Astrocyte of the spinal cord (primary cell): ENCODE measurements around the gene PCDHB6.
A peak's percentile ranks its signal among the peaks of the same experiment; 100 is the strongest.
"Not testable (repeated sequence)": the region's sequence is repeated elsewhere in the genome, so short reads cannot be mapped to it uniquely, and the experiment has no call there.

Experiments
- DNase-seq: peaks from one replicate; pipeline ENCODE4 v3.0.0; 2011; ENCODE audit warnings: low read depth, low spot score
- H3K4me3 ChIP-seq: 2 replicates; pipeline ENCODE4 v1.5.1; 2011; ENCODE audit warnings: low read depth, mild to moderate bottlenecking, low read length, moderate library complexity
- in situ Hi-C: cut with HindIII; loops from 2 replicates; pipeline ENCODE4 v1.10.0; 2017; ENCODE audit warnings: low sequenced_read_pairs
- TF ChIP-seq, protein P1 (sequence below): IDR thresholded peaks from 2 replicates; pipeline ENCODE4 v1.5.1; 2012; ENCODE audit warnings: low read depth, mild to moderate bottlenecking, low read length, inconsistent platforms

PCDHB6 gene

DNA sequence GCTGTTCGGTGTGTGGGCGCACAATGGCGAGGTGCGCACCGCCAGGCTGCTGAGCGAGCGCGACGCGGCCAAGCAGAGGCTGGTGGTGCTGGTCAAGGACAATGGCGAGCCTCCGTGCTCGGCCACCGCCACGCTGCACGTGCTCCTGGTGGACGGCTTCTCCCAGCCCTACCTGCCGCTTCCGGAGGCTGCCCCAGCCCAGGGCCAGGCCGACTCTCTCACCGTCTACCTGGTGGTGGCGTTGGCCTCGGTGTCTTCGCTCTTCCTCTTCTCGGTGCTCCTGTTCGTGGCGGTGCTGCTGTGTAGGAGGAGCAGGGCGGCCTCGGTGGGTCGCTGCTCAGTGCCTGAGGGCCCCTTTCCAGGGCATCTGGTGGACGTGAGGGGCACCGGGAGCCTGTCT, 30.0 kb downstream of the PCDHB6 start:
- in situ Hi-C loops, H3K4me3 ChIP-seq, DNase-seq: not testable (repeated sequence)

DNA sequence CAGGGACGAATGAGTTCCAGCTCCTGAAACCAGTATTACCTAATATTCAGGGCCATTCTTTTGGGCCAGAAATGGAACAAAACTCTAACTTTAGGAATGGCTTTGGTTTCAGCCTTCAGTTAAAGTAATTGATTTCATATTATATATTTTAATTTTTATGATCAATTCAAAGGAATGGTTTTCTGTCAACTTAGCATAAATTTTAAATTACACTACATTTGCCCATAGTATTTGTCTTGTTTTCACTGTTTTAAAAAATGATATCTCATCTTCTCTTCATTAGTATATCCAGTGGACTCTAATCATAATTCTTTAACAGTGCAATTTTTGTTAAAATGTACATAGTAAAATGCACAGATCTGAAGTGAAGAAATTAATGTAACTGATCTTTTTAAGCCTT, 30.5 kb downstream of the PCDHB6 start:
- no peak for DNase-seq
- H3K4me3 ChIP-seq = no peak overlapping the region
- TF ChIP-seq, protein P1, sequence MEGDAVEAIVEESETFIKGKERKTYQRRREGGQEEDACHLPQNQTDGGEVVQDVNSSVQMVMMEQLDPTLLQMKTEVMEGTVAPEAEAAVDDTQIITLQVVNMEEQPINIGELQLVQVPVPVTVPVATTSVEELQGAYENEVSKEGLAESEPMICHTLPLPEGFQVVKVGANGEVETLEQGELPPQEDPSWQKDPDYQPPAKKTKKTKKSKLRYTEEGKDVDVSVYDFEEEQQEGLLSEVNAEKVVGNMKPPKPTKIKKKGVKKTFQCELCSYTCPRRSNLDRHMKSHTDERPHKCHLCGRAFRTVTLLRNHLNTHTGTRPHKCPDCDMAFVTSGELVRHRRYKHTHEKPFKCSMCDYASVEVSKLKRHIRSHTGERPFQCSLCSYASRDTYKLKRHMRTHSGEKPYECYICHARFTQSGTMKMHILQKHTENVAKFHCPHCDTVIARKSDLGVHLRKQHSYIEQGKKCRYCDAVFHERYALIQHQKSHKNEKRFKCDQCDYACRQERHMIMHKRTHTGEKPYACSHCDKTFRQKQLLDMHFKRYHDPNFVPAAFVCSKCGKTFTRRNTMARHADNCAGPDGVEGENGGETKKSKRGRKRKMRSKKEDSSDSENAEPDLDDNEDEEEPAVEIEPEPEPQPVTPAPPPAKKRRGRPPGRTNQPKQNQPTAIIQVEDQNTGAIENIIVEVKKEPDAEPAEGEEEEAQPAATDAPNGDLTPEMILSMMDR = no peak
- in situ Hi-C loops = no loop called here

DNA sequence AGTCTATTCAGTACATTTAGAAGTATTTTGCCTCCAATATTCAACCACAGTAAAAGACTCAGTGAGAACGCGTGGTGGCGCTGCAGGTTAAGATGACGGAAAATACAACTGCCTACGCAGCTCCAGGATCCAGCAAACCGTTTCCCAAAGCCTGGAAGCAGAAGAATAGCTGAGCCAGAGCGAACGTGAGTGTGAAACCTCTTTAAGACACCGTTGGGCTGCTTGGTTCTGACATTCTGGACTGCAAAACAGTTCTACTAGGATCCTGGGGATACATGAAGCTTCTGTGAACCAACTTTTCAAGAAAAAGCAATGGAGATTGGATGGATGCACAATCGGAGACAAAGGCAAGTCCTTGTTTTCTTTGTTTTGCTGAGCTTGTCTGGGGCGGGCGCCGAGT, 32.4 kb downstream of the PCDHB6 start, which contains the start of gene PCDHB16:
TSS of gene PCDHB16 (plus strand) at position 140 of the 400 bp plus-strand sequence. CDS start at position 313, 173 bp downstream.
- in situ Hi-C loops = no loop called here
- TF ChIP-seq, protein P1 = no peak
- no peak for DNase-seq
- H3K4me3 ChIP-seq = no peak within 1 kb of the TSS

DNA sequence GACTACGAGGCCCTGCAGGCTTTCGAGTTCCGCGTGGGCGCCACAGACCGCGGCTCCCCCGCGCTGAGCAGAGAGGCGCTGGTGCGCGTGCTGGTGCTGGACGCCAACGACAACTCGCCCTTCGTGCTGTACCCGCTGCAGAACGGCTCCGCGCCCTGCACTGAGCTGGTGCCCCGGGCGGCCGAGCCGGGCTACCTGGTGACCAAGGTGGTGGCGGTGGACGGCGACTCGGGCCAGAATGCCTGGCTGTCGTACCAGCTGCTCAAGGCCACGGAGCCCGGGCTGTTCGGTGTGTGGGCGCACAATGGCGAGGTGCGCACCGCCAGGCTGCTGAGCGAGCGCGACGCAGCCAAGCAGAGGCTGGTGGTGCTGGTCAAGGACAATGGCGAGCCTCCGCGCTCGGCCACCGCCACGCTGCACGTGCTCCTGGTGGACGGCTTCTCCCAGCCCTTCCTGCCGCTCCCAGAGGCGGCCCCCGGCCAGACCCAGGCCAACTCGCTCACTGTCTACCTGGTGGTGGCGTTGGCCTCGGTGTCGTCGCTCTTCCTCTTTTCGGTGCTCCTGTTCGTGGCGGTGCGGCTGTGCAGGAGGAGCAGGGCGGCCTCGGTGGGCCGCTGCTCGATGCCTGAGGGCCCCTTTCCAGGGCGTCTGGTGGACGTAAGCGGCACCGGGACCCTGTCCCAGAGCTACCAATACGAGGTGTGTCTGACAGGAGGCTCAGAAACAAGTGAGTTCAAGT, 34.4 kb downstream of the PCDHB6 start:
- DNase-seq, H3K4me3 ChIP-seq, in situ Hi-C loops: not testable (repeated sequence)

DNA sequence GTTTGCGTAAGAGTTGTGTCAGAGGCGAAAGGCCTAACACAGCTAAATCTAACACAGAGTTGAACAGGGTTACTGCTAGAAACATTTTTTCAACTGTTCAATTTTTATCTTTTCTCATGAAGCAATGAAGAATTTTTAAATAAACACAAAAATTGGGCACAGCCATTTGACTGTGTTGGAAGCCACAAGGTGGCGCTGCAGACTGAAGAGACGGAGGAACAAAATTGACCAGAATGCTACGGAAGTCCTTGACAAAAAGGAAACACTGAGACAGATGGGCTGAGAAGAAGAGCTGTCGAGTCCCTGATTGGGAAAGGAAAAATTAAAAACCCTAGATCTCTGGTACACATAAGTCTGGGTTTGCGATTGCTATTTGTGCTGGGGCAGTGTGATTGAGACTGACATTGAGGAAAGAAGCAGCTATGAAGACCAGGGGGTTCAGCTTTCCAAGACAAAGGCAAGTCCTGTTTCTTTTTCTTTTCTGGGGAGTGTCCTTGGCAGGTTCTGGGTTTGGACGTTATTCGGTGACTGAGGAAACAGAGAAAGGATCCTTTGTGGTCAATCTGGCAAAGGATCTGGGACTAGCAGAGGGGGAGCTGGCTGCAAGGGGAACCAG, 37.1 kb downstream of the PCDHB6 start, which contains the start of gene PCDHB9:
TSS of gene PCDHB9 (plus strand) at position 265 of the 616 bp plus-strand sequence. CDS start at position 423, 158 bp downstream.
- TF ChIP-seq, protein P1 = no peak
- in situ Hi-C loops = no loop called here
- H3K4me3 ChIP-seq = no peak within 1 kb of the TSS
- no peak for DNase-seq

DNA sequence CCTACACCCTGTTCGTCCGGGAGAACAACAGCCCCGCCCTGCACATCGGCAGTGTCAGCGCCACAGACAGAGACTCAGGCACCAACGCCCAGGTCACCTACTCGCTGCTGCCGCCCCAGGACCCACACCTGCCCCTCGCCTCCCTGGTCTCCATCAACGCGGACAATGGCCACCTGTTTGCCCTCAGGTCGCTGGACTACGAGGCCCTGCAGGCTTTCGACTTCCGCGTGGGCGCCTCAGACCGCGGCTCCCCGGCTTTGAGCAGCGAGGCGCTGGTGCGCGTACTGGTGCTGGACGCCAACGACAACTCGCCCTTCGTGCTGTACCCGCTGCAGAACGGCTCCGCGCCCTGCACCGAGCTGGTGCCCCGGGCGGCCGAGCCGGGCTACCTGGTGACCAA, 38.8 kb downstream of the PCDHB6 start:
- in situ Hi-C loops, DNase-seq, H3K4me3 ChIP-seq: not testable (repeated sequence)

DNA sequence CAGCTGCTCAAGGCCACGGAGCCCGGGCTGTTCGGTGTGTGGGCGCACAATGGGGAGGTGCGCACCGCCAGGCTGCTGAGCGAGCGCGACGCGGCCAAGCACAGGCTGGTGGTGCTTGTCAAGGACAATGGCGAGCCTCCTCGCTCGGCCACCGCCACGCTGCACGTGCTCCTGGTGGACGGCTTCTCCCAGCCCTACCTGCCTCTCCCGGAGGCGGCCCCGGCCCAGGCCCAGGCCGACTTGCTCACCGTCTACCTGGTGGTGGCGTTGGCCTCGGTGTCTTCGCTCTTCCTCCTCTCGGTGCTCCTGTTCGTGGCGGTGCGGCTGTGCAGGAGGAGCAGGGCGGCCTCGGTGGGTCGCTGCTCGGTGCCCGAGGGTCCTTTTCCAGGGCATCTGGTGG, 39.3 kb downstream of the PCDHB6 start:
- in situ Hi-C loops, DNase-seq, H3K4me3 ChIP-seq: not testable (repeated sequence)

DNA sequence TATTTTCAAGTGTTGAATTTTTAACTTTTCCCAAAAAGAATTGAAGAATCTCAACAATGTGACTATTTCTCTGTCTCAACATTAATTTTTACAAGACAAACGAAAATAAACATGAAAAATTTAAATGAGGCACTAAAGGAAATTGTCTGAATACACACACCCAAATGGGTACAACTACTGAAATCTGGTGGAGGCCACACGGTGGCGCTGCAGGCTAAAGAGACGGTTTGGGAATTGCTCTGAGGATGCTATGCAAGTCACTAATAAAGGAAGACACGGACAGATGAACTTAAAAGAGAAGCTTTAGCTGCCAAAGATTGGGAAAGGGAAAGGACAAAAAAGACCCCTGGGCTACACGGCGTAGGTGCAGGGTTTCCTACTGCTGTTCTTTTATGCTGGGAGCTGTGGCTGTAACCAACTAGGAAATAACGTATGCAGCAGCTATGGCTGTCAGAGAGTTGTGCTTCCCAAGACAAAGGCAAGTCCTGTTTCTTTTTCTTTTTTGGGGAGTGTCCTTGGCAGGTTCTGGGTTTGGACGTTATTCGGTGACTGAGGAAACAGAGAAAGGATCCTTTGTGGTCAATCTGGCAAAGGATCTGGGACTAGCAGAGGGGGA, 42.4 kb downstream of the PCDHB6 start, which contains the start of gene PCDHB10:
TSS of gene PCDHB10 (plus strand) at position 244 of the 616 bp plus-strand sequence. CDS start at position 444, 200 bp downstream.
- TF ChIP-seq, protein P1 = peak; percentile 25
- in situ Hi-C loops = no loop called here
- H3K4me3 ChIP-seq = peak within 1 kb of the TSS; percentile 13
- DNase-seq = no peak

DNA sequence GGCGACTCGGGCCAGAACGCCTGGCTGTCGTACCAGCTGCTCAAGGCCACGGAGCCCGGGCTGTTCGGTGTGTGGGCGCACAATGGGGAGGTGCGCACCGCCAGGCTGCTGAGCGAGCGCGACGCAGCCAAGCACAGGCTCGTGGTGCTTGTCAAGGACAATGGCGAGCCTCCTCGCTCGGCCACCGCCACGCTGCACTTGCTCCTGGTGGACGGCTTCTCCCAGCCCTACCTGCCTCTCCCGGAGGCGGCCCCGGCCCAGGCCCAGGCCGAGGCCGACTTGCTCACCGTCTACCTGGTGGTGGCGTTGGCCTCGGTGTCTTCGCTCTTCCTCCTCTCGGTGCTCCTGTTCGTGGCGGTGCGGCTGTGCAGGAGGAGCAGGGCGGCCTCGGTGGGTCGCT, 44.5 kb downstream of the PCDHB6 start:
- in situ Hi-C loops = not testable (repeated sequence)

More for the DNA sequence above, 44.5 kb downstream of the PCDHB6 start:
- H3K4me3 ChIP-seq, DNase-seq: not testable (repeated sequence)
